Prostate gland (tissue), 2 donors: ENCODE data around the gene TTLL10.

ENCODE experiments used
- CTCF ChIP-seq, 4 experiments: fragments of 200-600 bp in 2 of 4; fragments of 450-650 bp in 2 of 4; sonication (generic) in 2 of 4; IDR thresholded peaks; 1 replicate in 3 of 4; 2 replicates in 1 of 4; pipeline ENCODE4 v1.5.1; 2016 to 2019; ENCODE audit warnings: antibody characterized with exemption in 4 of 4, mild to moderate bottlenecking in 2 of 4, moderate library complexity in 2 of 4
- POLR2A ChIP-seq: fragments of 450-650 bp; IDR thresholded peaks from one replicate; pipeline ENCODE4 v1.6.1; 2016; ENCODE audit warnings: antibody characterized with exemption, mild to moderate bottlenecking

GRCh38 chr1:1187938-1188337 is 14.3 kb downstream of the TTLL10 start:
- TF ChIP-seq POLR2A (no peak), CTCF (IDR thresholded peaks at IDR 0.05) (no peak)
